ENCODE results near the gene OGT.
"Not testable (repeated sequence)": the region's sequence is repeated elsewhere in the genome, so short reads cannot be mapped to it uniquely, and the experiment has no call there.

The OGT gene
- total RNA-seq = 1,186 to 1,326 reads per million in 2 donors

GRCh38 chrX:71532753-71533425 lies at the start of gene OGT:
OGT (plus strand) TSS chrX:71533104; CDS start chrX:71533300, 196 bp downstream.
- peak; percentile 75 for DNase-seq

DNA sequence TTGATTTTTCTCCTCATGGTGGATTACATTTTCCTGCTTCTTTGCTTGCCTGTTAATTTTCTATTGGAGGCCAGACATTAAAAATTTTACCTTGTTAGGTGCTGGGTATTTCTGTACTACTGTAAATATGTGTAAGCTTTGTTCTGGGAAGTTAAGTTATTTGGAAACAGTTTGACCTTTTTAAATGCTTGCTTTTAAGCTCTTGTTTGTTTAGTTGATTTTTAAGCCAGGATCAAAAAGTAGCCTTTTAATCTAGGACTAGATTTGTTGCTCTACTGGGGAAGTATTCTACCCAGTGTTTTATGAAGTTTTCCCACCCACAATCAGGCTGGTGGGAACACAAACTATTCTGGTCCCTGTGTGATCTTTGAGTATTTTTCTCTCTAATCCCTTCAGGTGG lies 45.1 kb upstream of the OGT start:
- DNase-seq = no peak

DNA sequence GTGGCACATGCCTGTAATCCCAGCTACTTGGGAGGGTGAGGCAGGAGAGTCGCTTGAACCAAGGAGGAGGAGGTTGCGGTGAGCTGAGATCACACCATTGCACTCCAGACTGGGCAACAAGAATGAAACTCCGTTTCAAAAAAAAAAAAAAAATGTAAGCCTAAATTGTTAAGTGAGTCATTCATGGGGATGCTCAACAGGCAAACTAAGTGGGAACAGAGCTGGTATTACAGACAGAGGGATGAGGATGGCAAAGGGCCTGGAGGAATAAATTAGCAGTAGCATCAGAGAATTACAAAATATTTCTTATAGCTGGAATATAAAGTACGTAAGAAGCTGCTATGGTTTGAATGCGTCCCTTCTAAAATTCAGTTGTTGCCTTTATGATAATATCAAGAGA lies 43.4 kb upstream of the OGT start:
- DNase-seq = no peak

DNA sequence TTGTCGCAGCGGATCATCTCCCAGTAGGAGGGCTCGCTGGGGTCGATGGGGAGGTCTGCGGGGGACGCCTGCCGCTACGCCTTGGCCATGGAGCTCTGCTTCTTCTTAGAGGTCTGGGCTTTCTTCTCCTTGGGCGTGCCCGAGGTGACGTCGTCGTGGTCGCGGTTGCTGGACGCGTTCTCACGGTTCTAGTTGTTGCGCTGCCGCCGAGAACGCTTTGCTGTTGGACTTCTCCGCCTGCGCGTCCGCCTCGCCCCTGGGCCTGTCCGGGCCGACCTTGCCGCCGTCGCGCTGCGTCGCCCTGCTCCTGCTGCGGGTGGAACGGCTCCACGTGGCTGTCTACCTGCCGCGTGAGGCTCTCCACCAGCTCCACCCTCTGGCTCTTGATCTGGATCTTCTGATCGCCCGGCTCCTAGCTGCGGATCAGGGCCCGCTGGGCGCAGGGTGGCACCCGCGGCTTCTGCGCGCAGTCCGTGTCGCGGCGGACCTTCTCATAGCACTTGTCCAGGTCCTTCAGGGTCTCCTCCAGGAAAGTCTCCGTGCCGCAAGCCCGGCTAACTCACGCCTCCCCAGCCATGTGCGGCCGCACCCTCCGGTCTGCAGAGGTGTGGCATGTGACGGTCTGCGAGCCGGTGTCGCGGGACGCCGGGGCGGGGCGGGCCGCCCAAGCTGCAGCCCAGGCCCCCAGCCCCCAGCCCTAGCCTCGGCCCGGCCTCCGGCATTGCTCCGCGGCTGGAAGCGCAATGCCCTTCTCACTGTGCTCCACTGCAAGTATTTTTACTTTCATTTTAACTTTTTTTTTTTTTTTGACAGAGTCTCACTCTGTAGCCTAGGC lies 40.5 kb upstream of the OGT start:
- DNase-seq = peak; percentile 33

DNA sequence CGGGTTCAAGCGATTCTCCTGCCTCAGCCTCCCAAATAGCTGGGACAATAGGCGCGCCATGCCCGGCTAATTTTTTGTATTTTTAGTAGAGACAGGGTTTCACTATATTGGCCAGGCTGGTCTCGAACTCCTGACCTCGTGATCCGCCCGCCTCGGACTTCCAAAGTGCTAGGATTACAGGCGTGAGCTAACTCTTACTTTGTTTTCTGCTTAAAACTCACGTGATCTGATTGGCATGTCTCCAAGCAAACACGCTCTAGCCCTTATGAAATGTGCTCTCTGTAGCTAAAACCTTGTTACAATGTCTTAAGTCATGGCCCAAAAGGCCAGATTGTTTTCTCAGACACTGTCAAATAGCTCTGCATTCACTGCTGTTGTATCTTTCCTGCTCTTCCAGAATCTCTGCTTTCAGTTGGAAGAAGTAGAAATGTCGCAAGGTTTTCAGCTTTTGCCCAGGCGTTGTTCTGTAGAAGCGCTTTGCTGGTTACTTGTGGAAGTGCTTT lies 39.7 kb upstream of the OGT start:
- DNase-seq = no peak

- not testable (repeated sequence) for DNase-seq
These were observed 36.9 kb upstream of the OGT start for GRCh38 chrX:71495979-71496378.

- no peak for DNase-seq
These were observed 36.4 kb upstream of the OGT start for GRCh38 chrX:71496476-71496875.

GRCh38 chrX:71502080-71502479 lies 30.8 kb upstream of the OGT start:
- DNase-seq = not testable (repeated sequence)

GRCh38 chrX:71504346-71504745 lies 28.6 kb upstream of the OGT start:
- no peak for DNase-seq

GRCh38 chrX:71509289-71509688 lies 23.6 kb upstream of the OGT start:
- no peak for DNase-seq

- no peak for DNase-seq
These were observed 22.7 kb upstream of the OGT start for GRCh38 chrX:71510161-71510560.

DNA sequence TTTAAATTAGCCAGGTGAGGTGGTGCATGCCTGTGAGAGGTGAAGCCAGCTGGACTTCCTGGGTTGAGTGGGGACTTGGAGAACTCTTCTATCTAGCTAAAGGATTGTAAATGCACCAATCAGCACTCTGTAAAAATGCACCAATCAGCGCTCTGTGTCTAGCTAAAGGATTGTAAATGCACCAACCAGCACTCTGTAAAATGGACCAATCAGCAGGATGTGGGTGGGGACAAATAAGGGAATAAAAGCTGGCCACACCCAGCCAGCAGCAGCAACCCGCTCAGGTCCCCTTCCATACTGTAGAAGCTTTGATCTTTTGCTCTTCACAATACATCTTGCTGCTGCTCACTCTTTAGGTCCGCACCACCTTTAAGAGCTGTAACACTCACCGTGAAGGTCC lies 19.2 kb upstream of the OGT start:
- DNase-seq = not testable (repeated sequence)

- DNase-seq = no peak
These were observed 18.4 kb upstream of the OGT start for GRCh38 chrX:71514367-71515037.

DNA sequence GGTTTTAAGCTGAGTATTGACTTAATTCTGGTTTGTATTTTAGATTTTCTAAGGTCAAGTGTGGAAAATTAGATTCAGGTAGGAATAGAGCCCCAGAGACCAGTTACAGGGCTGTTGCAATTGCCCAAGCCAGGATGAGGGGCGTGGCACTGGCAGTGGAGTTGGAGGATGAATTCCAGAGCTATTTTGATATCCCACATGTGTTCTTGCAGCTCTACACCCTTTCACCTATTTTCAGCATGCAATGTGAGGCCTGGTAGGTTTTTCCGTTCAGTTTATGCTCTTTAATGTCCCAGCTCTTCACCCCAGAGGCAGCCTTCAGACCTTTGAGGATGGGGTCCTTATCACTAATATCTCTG lies 17.9 kb upstream of the OGT start:
- no peak for DNase-seq

GRCh38 chrX:71525316-71525715 lies 7.6 kb upstream of the OGT start:
- no peak for DNase-seq

DNA sequence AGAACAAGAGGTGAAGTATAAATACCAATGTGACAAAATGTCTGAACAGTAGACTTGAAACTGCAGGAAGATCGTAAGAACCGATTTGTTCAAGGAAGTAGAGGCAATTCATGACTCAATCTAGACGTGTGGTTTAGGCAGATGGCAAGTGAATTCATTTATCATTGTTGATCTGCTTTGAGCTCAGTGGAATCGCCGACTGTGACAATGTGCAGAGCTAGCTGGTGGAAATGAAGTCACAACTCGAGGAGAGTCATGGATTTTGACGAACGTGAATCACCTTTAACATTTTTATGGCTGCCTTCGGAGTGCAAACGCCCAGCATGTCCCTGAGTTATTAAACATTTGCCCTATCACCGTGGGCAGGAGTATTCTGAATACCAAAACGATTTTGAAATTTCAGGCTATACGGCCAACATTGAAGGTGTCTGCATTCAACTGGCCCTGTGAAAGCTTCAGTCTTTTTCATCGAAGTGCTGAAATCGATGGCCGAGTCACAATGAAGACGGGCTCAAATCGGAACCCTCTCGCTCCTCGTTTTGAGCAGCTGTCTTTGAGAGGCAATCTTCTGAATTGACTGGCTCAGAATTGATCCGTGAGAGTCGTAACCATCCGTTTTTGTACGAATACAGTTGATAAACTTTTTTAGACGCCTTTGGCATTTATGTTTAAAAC lies 689 bp upstream of the OGT start:
- DNase-seq = no peak

DNA sequence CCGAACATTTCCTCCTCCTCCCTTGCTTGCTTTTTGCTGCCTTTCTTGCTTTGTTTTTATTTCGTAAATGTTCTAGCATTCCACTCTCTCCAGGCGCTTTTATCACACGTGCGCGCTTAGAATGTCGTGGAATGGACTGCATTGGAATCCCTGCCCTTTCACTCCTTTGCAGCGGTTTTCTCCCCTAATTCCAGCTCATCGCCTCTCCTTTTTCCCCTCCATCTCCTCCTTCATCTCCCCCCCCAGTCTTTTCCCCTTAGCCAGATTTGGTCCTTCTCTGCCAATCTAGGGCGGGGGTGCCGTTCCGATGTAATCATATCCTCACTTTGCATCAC lies 579 bp downstream of the OGT start:
- no peak for DNase-seq

DNA sequence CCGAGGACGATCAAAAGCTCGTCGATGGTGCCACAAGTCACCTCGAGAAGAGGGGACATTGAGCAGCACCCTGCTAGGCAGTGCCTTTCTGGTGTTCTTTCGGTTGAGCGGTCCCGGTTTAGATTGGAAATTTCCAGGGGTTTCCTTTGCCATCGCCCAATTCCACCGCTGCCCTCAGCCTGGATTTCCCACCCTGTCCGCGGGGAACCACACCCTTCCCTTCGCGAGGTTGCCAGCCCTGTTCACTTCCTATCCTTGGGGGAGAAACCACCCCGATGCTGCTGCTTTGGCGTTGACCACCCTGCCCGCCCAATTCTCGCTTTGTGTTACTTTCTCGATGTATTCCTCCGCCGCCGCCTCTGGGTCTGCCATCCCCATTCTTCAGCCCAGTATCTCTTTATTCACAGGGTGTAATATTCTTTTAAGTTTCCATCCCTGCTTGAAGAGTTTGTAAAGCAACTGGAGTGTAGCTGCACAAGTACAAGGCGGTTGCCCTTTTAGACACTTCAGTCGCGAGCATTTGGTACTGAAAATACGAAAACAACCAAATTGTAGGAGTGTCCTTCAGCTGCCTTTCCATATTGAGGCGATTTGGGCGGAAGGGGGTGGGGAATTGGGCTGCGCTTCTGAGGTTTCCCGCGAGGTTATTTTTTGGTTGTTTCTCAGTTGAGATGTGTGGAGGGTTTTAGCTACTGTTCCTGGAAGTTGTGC lies 1.1 kb downstream of the OGT start:
- DNase-seq = peak; percentile 10

GRCh38 chrX:71534773-71535544 lies 2.1 kb downstream of the OGT start:
- DNase-seq = no peak

GRCh38 chrX:71536285-71536684 lies 3.4 kb downstream of the OGT start:
- DNase-seq = no peak

DNA sequence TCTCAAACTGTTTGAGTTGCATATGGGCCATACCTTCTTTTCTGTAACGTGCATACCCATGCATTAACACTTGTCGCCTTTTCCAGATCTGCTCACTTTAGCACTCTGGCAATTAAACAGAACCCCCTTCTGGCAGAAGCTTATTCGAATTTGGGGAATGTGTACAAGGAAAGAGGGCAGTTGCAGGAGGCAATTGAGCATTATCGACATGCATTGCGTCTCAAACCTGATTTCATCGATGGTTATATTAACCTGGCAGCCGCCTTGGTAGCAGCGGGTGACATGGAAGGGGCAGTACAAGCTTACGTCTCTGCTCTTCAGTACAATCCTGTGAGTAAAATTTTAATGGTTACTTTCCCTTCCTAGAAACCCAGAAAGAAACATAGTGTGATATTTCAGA lies 4.8 kb downstream of the OGT start:
- no peak for DNase-seq

DNA sequence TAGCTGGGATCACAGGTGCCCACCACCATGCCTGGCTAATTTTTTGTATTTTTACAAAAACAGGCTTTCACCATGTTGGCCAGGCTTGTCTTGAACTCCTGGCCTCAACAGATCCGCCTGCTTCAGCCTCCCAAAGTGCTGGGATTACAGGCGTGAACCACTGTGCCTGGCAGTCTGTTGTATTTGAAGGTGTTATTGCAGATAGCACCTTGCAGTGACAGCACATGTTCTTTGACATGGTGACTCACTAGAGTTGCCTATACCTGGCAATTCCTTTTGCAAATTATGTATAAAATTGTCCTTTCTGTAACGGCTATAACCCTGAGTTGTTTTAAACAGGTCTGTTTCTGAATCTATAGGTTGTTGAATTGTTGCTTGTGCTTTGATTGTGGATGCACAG lies 7.9 kb downstream of the OGT start:
- DNase-seq = no peak

All from activated gamma-delta T cell (primary cell).